ENCODE measurements around the gene GMDS.

Gene GMDS

GRCh38 chr6:1662534-1662933 is 582.9 kb downstream of the GMDS start:
- no peak for DNase-seq

- DNase-seq: no peak
Observed at GRCh38 chr6:1659816-1660215, 585.6 kb downstream of the GMDS start.

GRCh38 chr6:1658212-1659005 is 587.0 kb downstream of the GMDS start:
- DNase-seq: no peak

- DNase-seq: no peak
Observed at GRCh38 chr6:1657771-1658165, 587.6 kb downstream of the GMDS start.

GRCh38 chr6:1657116-1657770 is 588.2 kb downstream of the GMDS start:
- no peak for DNase-seq

- DNase-seq: no peak
Observed at GRCh38 chr6:1654054-1654453, 591.4 kb downstream of the GMDS start.

GRCh38 chr6:1652842-1653241 is 592.6 kb downstream of the GMDS start:
- DNase-seq: no peak

- no peak for DNase-seq
Observed at GRCh38 chr6:1651362-1651761, 594.0 kb downstream of the GMDS start.

GRCh38 chr6:1645466-1646185 is 599.8 kb downstream of the GMDS start:
- DNase-seq: no peak

GRCh38 chr6:1644516-1645060 is 600.8 kb downstream of the GMDS start:
- no peak for DNase-seq

GRCh38 chr6:1643830-1644445 is 601.5 kb downstream of the GMDS start:
- no peak for DNase-seq

- no peak for DNase-seq
Observed at GRCh38 chr6:1643111-1643510, 602.3 kb downstream of the GMDS start.

GRCh38 chr6:1641343-1641885 is 604.0 kb downstream of the GMDS start:
- no peak for DNase-seq

GRCh38 chr6:1640476-1640875 is 604.9 kb downstream of the GMDS start:
- DNase-seq: no peak

GRCh38 chr6:1639430-1639829 is 606.0 kb downstream of the GMDS start:
- no peak for DNase-seq

GRCh38 chr6:1636971-1637871 is 608.2 kb downstream of the GMDS start:
- DNase-seq: no peak

- DNase-seq: no peak
Observed at GRCh38 chr6:1636272-1636825, 609.1 kb downstream of the GMDS start.

- no peak for DNase-seq
Observed at GRCh38 chr6:1635305-1636010, 609.9 kb downstream of the GMDS start.

GRCh38 chr6:1634081-1634480 is 611.3 kb downstream of the GMDS start:
- no peak for DNase-seq

GRCh38 chr6:1633366-1634021 is 611.9 kb downstream of the GMDS start:
- no peak for DNase-seq
